Activated CD4-positive, alpha-beta T cell treated with anti-CD3 and anti-CD28 coated beads, Interleukin-2, amount 10 ng/mL, durations not matched to agents 7 days and 5 days (primary cell): ENCODE results near the gene CCDC69. TPM values are rescaled to one million over a fixed set of nuclear protein-coding genes. Genes with fewer than 3 reads are reported as not detected.

Experiments
- CTCF ChIA-PET: fragments of 350-600 bp; sonication (Branson Sonifier 250); formaldehyde crosslinking; loops from one replicate; lab custom pipeline; 2021; ENCODE audit warnings: antibody characterized with exemption; lab: Charles Lee
- POLR2A ChIA-PET: fragments of 350-600 bp; sonication (Branson Sonifier 250); formaldehyde crosslinking; loops from one replicate; lab custom pipeline; 2021; ENCODE audit warnings: antibody characterized with exemption; lab: Charles Lee
- DNase-seq: peaks from one replicate; pipeline ENCODE4 v3.0.0-alpha.2; 2020
- H3K27ac Mint-ChIP-seq: one replicate; pipeline ENCODE4 v1.8.0; 2021; ENCODE audit warnings: mild to moderate bottlenecking, moderate library complexity, mixed read lengths
- H3K27me3 Mint-ChIP-seq: one replicate; pipeline ENCODE4 v1.8.0; 2021; ENCODE audit warnings: mixed read lengths
- H3K36me3 Mint-ChIP-seq: one replicate; pipeline ENCODE4 v1.8.0; 2021; ENCODE audit warnings: low read depth, mixed read lengths
- H3K4me1 Mint-ChIP-seq: one replicate; pipeline ENCODE4 v1.8.0; 2021; ENCODE audit warnings: mixed read lengths
- H3K4me3 Mint-ChIP-seq: one replicate; pipeline ENCODE4 v1.8.0; 2021; ENCODE audit warnings: mild to moderate bottlenecking, moderate library complexity, mixed read lengths
- H3K9me3 Mint-ChIP-seq: one replicate; pipeline ENCODE4 v1.8.0; 2021; ENCODE audit warnings: mixed read lengths
- total RNA-seq, 2 experiments: library from RNA; stranded (reverse); gene quantifications; one replicate each; pipeline ENCODE4 v1.2.3, GENCODE V29; 2021

The CCDC69 gene
- total RNA-seq, 2 experiments from 2014 or later: 79.4 to 84.1 TPM

DNA sequence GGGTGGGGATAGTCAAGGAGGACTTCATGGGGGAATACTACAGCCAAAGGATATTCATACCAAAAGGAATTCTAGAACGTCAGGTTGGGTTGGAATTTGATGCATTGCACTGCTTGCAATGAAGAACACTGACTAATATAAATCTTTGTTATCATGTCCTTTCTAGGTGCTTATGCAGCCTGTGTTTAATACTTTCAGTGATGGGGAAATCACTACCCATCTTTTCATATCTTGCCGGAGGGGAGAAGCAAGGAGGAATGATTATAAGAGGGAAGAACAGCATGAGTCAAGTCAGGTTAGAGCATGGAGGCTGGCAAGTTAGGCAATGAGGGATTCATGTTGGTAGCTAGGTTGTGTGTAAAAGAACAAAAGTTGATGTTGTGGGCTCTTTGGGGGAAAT, 5.1 kb upstream of the CCDC69 start:
- H3K4me3 Mint-ChIP-seq: no peak overlapping the region
- no peaks in the 10 kb centered on the region for H3K36me3 Mint-ChIP-seq
- peaks cover 17% of the 10 kb centered on the region for H3K4me1 Mint-ChIP-seq
- no peak overlapping the region for H3K27ac Mint-ChIP-seq
- no peak for DNase-seq
- no peaks in the 10 kb centered on the region for H3K27me3 Mint-ChIP-seq
- ChIA-PET POLR2A (no interaction called here), CTCF (interaction anchor here (0.7 to 3.3 kb wide), 5 partner anchors 9 to 35 kb away, joined by 3 to 19 read pairs (median 8); no protein-coding TSS in a partner anchor)
- H3K9me3 Mint-ChIP-seq: peaks cover 3% of the 10 kb centered on the region

- Mint-ChIP-seq H3K27me3 (no peaks in the 10 kb centered on the region), H3K9me3 (peaks cover 3% of the 10 kb centered on the region), H3K4me1 (peaks cover 11% of the 10 kb centered on the region), H3K4me3 (no peak overlapping the region), H3K36me3 (no peaks in the 10 kb centered on the region), H3K27ac (no peak overlapping the region)
- ChIA-PET POLR2A (interaction anchor here (0.7 kb wide), 1 partner anchor 15 kb away, joined by 3 read pairs; no protein-coding TSS in a partner anchor), CTCF (interaction anchor here (0.7 to 3.3 kb wide), 3 partner anchors 10 to 101 kb away, joined by 3 to 11 read pairs (median 8); no protein-coding TSS in a partner anchor)
- DNase-seq: no peak
Observed at GRCh38 chr5:151227918-151228447, 4.1 kb upstream of the CCDC69 start.

- Mint-ChIP-seq H3K4me1 (peaks cover 34% of the 10 kb centered on the region), H3K36me3 (peaks cover 23% of the 10 kb centered on the region), H3K27me3 (no peaks in the 10 kb centered on the region), H3K4me3 (no peak overlapping the region), H3K27ac (no peak overlapping the region), H3K9me3 (peaks cover 3% of the 10 kb centered on the region)
- no peak for DNase-seq
- ChIA-PET CTCF (interaction anchor here (0.6 to 3.1 kb wide), 2 partner anchors 12 to 13 kb away, joined by 3 to 25 read pairs; no protein-coding TSS in a partner anchor), POLR2A (no interaction called here)
Observed at GRCh38 chr5:151225475-151225874, 1.6 kb upstream of the CCDC69 start.

GRCh38 chr5:151225071-151225470, 1.2 kb upstream of the CCDC69 start:
- H3K27me3 Mint-ChIP-seq: no peaks in the 10 kb centered on the region
- H3K4me3 Mint-ChIP-seq: peak overlapping the region; percentile 20
- ChIA-PET POLR2A (interaction anchor here (2.9 kb wide), 1 partner anchor 13 kb away, joined by 12 read pairs; no protein-coding TSS in a partner anchor), CTCF (interaction anchor here (0.6 to 3.1 kb wide), 5 partner anchors 11 to 27 kb away, joined by 3 to 25 read pairs (median 3); no protein-coding TSS in a partner anchor)
- H3K27ac Mint-ChIP-seq: no peak overlapping the region
- H3K4me1 Mint-ChIP-seq: peaks cover 38% of the 10 kb centered on the region
- peaks cover 3% of the 10 kb centered on the region for H3K9me3 Mint-ChIP-seq
- peaks cover 27% of the 10 kb centered on the region for H3K36me3 Mint-ChIP-seq
- no peak for DNase-seq

DNA sequence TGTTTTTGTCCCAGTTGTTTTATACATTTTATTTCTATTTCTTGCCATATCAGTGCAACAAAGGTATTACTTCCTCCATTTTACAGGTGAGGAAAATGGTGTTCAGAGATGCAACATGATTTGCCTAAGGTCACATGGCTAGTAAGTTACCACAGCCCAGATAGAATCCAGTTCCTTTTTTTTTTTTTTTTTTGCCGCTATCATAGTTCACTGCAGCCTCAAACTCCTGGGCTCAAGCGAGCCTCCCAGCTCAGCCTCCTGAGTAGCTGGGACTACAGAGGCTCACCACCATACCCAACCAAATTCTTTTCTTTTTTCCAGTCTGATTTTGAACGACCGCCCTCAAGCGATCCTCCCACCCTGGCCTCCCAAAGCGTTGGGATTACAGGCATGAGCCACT, 480 bp upstream of the CCDC69 start:
- Mint-ChIP-seq H3K4me1 (peaks cover 45% of the 10 kb centered on the region), H3K36me3 (peaks cover 32% of the 10 kb centered on the region), H3K4me3 (peak overlapping the region; percentile 82), H3K9me3 (peaks cover 3% of the 10 kb centered on the region), H3K27ac (peak overlapping the region; percentile 88), H3K27me3 (no peaks in the 10 kb centered on the region)
- ChIA-PET CTCF (interaction anchor here (0.7 to 3.1 kb wide), 8 partner anchors 8 to 60 kb away, joined by 3 to 25 read pairs (median 8); no protein-coding TSS in a partner anchor), POLR2A (interaction anchor here (0.6 to 2.9 kb wide), 4 partner anchors 11 to 28 kb away, joined by 3 to 12 read pairs (median 6); partner anchors contain the start of gene GM2A)
- no peak for DNase-seq

DNA sequence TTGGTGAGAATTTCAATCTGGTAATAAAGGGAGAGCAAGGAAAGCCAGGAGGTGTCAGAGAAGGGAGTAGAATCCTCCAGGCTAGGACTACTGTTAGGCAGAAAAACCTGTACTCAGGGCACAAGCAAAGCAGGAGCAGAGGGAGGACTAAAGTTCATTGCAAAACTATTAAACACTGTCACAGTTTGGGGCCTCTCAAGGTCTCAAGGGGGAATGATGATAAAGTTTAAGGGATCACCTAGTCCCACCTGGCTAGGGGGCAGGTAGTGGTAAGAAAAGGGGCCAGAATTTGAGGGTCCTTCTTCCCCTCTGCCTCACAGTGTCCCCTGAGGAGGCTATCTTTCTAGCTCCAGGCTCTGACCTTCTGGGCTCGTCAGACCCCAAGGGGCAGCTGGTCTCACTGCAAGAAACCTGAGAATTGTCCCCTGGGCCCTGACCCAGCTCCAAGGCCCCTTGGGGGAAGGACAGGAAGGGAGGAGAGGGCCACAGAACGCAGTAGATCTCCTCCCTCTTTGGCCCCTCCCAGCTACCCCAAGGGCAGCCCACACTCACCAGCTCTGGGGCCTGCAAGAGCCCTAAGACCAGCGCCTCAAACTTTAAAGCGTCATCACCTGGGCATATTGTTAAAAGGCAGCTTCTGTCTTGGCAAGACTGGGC, 974 bp downstream of the CCDC69 start:
- peaks cover under 1% of the 10 kb centered on the region for H3K9me3 Mint-ChIP-seq
- POLR2A ChIA-PET: interaction anchor here (0.5 to 2.9 kb wide), 4 partner anchors 9 to 527 kb away, joined by 3 to 12 read pairs (median 6); no protein-coding TSS in a partner anchor

GRCh38 chr5:151222054-151222789, 1.7 kb downstream of the CCDC69 start:
- DNase-seq: no peak
- Mint-ChIP-seq H3K9me3 (no peaks in the 10 kb centered on the region), H3K27ac (peak overlapping the region; percentile 88), H3K27me3 (no peaks in the 10 kb centered on the region), H3K4me3 (peak overlapping the region; percentile 82), H3K4me1 (peaks cover 67% of the 10 kb centered on the region), H3K36me3 (peaks cover 53% of the 10 kb centered on the region)
- POLR2A ChIA-PET: interaction anchor here (0.7 to 2.9 kb wide), 3 partner anchors 9 to 438 kb away, joined by 3 to 12 read pairs (median 8); no protein-coding TSS in a partner anchor
- CTCF ChIA-PET: interaction anchor here (0.6 to 3.1 kb wide), 11 partner anchors 9 to 96 kb away, joined by 3 to 25 read pairs (median 5); no protein-coding TSS in a partner anchor

More for the DNA sequence above, 974 bp downstream of the CCDC69 start:
- H3K27ac Mint-ChIP-seq: peak overlapping the region; percentile 88
- peak overlapping the region; percentile 82 for H3K4me3 Mint-ChIP-seq
- peaks cover 60% of the 10 kb centered on the region for H3K4me1 Mint-ChIP-seq
- peak; percentile 65 for DNase-seq
- no peaks in the 10 kb centered on the region for H3K27me3 Mint-ChIP-seq
- peaks cover 46% of the 10 kb centered on the region for H3K36me3 Mint-ChIP-seq
- CTCF ChIA-PET: interaction anchor here (0.6 to 3.1 kb wide), 8 partner anchors 9 to 96 kb away, joined by 3 to 25 read pairs (median 8); no protein-coding TSS in a partner anchor

DNA sequence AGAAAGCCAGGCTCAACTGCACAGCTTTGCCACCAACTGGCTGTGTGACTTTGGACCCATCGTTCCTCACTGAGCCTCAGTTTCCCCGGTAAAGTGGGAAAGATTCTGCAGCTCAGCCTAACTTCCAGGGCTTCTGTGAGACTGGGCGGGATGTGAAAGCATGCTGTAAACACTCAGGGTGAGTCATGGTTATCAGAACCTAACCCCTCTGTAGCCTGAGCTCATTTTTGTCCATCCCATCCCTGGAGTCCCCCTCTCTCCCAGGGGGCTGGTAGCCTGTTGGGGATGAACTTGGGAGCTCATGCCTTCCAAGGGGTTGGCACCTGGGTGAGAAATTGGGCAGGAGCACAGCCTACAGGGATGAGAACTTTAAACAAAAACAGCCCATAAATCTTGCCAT, 2.3 kb downstream of the CCDC69 start:
- POLR2A ChIA-PET: interaction anchor here (0.7 kb wide), 1 partner anchor 438 kb away, joined by 3 read pairs; no protein-coding TSS in a partner anchor
- Mint-ChIP-seq H3K4me1 (peaks cover 73% of the 10 kb centered on the region), H3K36me3 (peaks cover 59% of the 10 kb centered on the region), H3K9me3 (no peaks in the 10 kb centered on the region), H3K27ac (peak overlapping the region; percentile 88), H3K27me3 (no peaks in the 10 kb centered on the region), H3K4me3 (peak overlapping the region; percentile 82)
- CTCF ChIA-PET: interaction anchor here (0.8 to 3.0 kb wide), 6 partner anchors 9 to 57 kb away, joined by 3 to 12 read pairs (median 4); no protein-coding TSS in a partner anchor
- DNase-seq: no peak

- H3K27me3 Mint-ChIP-seq: no peaks in the 10 kb centered on the region
- H3K9me3 Mint-ChIP-seq: no peaks in the 10 kb centered on the region
- H3K4me1 Mint-ChIP-seq: peaks cover 84% of the 10 kb centered on the region
- H3K36me3 Mint-ChIP-seq: peaks cover 75% of the 10 kb centered on the region
- peak overlapping the region; percentile 73 for H3K27ac Mint-ChIP-seq
- ChIA-PET POLR2A (no interaction called here), CTCF (no interaction called here)
- no peak for DNase-seq
- H3K4me3 Mint-ChIP-seq: no peak overlapping the region
Observed at GRCh38 chr5:151219789-151220188, 4.1 kb downstream of the CCDC69 start.

DNA sequence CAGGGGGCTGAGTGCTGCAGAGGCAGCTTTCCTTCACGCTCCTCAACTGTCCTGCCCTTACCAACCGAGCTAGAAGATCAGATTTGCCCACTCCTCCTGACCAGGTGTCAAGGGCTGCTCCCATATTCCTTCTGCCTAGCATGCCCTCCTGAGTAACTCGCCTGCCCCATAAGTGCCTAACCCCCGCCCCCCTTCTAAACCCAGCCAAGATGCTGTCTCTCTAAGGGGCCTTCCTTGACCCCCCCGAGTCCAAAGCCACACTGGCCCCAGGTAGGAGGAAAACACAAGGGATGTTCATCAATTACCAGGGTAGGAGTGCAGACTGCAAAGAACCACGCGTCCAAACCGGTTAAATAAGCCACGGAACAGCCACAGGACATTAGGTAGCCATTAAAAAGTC, 4.8 kb downstream of the CCDC69 start:
- ChIA-PET CTCF (interaction anchor here (1.0 kb wide), 1 partner anchor 22 kb away, joined by 4 read pairs; no protein-coding TSS in a partner anchor), POLR2A (no interaction called here)
- H3K4me1 Mint-ChIP-seq: peaks cover 85% of the 10 kb centered on the region
- no peaks in the 10 kb centered on the region for H3K27me3 Mint-ChIP-seq
- peaks cover 80% of the 10 kb centered on the region for H3K36me3 Mint-ChIP-seq
- H3K4me3 Mint-ChIP-seq: no peak overlapping the region
- DNase-seq: no peak
- no peak overlapping the region for H3K27ac Mint-ChIP-seq
- H3K9me3 Mint-ChIP-seq: no peaks in the 10 kb centered on the region

DNA sequence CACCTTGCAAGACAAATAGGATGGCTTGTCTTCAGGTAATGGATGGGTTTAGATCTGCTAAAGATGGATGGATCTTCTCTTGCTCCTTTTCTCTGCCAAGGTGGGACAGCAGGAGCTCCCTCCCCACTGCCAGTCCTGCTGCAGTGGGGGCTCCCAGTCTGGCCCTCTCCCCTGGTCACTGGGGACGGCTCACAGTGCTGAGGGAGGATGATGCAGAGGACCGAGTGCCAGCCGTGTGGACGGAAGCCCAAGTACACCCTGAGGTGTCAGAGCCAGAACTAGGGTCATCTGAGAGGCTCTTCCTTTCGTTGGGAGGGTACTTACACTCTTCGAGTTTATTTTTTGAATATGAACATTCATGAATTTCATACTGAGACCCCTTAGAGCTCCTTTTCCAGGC, 5.7 kb downstream of the CCDC69 start:
- POLR2A ChIA-PET: no interaction called here
- no peak for DNase-seq

GRCh38 chr5:151216781-151217180, 7.1 kb downstream of the CCDC69 start:
- POLR2A ChIA-PET: no interaction called here
- no peak overlapping the region for H3K4me3 Mint-ChIP-seq
- peaks cover 92% of the 10 kb centered on the region for H3K4me1 Mint-ChIP-seq
- H3K36me3 Mint-ChIP-seq: peaks cover 87% of the 10 kb centered on the region
- CTCF ChIA-PET: interaction anchor here (1.2 to 3.3 kb wide), 3 partner anchors 16 to 66 kb away, joined by 3 to 13 read pairs (median 3); no protein-coding TSS in a partner anchor
- H3K27ac Mint-ChIP-seq: peak overlapping the region; percentile 73
- H3K9me3 Mint-ChIP-seq: no peaks in the 10 kb centered on the region
- DNase-seq: no peak
- no peaks in the 10 kb centered on the region for H3K27me3 Mint-ChIP-seq

More for the DNA sequence above, 5.7 kb downstream of the CCDC69 start:
- H3K9me3 Mint-ChIP-seq: no peaks in the 10 kb centered on the region
- peak overlapping the region; percentile 77 for H3K27ac Mint-ChIP-seq
- H3K4me3 Mint-ChIP-seq: no peak overlapping the region
- no peaks in the 10 kb centered on the region for H3K27me3 Mint-ChIP-seq
- peaks cover 92% of the 10 kb centered on the region for H3K4me1 Mint-ChIP-seq
- CTCF ChIA-PET: interaction anchor here (1.3 kb wide), 1 partner anchor 68 kb away, joined by 3 read pairs; no protein-coding TSS in a partner anchor
- H3K36me3 Mint-ChIP-seq: peaks cover 86% of the 10 kb centered on the region
